GM12874 (cell line): Measurements from ENCODE around the gene TRMT10A.

Experiments used
- TF ChIP-seq, protein P1 (sequence below): IDR thresholded peaks from 2 replicates; pipeline ENCODE4 v1.5.1; 2011; ENCODE audit warnings: low read depth, mild to moderate bottlenecking, control low read depth, low read length, moderate library complexity; ENCODE audit not compliant: insufficient read depth

Gene TRMT10A

DNA sequence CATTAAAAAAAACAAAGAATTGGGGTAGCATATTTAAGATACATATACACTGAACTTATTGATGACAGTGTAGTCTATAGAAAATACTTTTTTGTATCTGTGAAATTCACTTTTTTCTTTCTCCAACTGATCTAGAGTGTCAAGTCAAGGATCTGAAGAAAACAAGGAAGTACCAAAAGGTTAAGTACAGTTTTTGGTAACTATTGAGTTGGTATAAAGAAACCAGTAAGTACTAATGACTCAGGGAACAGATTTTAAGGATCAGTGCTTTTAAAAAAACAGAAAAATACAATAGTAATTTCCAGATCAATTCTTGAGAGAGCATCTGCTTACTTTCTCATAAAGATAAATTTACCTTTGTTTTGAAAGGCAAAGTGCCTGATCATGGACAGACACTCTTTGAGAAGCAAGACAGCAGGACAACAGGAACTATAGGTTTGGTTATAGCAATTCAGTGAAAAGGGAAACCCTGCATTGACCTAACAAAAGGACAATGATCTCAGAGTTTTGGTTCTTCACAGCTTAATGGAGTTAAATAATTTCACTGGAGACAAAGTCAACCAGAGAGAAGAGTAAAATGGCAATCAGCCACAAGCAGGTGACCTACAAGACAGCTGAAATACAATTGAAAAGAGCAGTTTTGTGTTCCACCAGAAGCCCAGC is 23.4 kb downstream of the TRMT10A start:
- TF ChIP-seq, protein P1, sequence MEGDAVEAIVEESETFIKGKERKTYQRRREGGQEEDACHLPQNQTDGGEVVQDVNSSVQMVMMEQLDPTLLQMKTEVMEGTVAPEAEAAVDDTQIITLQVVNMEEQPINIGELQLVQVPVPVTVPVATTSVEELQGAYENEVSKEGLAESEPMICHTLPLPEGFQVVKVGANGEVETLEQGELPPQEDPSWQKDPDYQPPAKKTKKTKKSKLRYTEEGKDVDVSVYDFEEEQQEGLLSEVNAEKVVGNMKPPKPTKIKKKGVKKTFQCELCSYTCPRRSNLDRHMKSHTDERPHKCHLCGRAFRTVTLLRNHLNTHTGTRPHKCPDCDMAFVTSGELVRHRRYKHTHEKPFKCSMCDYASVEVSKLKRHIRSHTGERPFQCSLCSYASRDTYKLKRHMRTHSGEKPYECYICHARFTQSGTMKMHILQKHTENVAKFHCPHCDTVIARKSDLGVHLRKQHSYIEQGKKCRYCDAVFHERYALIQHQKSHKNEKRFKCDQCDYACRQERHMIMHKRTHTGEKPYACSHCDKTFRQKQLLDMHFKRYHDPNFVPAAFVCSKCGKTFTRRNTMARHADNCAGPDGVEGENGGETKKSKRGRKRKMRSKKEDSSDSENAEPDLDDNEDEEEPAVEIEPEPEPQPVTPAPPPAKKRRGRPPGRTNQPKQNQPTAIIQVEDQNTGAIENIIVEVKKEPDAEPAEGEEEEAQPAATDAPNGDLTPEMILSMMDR = no peak

DNA sequence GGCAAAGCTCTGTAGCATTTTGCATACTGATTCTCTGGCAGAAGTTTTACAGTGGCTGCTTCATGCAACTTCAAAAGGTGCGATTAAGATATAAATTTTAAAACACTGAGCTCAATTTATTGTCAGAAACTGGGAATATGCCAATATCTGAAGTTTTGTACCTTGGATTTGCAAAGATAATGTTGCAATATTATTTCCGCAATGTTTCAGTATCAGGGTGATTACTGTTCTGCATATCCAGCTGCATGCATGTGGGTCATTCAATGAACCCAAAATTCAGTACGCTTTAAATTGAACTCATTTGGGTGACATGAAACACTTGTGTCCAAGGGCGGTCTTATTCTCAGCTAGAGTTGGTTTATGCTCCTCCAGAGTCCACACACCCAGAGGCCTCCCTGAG is 26.2 kb downstream of the TRMT10A start:
- TF ChIP-seq, protein P1 = no peak

DNA sequence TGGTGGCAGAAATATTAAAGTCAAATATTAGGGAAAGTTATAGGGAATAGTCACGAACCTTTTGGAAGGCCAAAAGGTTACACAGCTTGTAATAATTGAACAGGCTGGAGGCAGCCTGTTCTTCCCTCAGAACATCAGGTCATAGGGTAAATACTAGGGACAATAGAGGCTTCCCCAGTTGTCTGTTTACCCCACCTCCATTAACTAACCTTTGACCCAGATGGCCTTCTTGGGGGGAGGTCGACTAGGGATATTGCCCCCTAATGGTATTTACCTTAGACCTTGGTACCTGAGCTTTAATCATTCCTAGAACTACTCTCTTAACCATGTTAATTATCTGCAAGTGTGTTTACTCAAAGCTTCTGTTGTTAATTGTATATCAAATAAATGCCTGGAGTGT is 27.0 kb downstream of the TRMT10A start:
- TF ChIP-seq, protein P1 = no peak

DNA sequence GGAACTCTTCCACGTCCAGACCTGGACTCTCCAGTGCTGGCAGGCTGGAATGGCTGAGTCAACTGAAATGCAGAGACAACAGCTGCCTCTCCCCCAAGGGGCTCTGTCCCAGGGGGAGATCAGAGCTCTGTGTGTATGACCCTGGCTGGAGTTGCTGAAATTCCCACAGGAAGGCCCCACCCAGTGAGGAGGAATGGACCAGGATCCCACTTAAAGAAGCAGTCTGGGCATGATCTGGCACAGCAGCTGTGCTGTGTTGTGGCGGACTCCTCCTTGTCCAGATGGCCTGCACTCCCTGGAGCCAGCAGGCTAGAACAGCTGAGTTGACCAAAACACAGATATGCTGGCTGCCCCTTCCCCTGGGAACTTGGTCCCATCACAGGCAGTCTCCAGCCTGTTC is 27.6 kb downstream of the TRMT10A start:
- TF ChIP-seq, protein P1 = no peak

DNA sequence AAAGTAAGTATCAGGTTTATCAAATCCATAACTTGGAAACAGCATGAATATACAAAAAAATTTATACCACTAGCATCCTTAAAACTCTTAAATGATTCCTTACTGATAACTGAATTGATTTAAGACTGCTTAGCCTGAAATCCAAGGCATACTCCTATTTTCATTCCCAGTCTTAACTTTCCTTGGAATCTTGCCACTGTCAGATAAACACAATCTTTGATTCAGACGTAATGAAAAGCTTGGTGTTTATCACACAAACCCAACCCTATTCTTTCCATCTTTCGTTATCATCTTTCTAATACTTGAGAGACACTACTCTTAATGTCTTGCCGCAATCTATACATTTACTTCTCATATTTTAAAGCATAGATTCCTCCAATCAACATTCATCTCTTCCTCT is 33.9 kb downstream of the TRMT10A start:
- TF ChIP-seq, protein P1 = no peak

DNA sequence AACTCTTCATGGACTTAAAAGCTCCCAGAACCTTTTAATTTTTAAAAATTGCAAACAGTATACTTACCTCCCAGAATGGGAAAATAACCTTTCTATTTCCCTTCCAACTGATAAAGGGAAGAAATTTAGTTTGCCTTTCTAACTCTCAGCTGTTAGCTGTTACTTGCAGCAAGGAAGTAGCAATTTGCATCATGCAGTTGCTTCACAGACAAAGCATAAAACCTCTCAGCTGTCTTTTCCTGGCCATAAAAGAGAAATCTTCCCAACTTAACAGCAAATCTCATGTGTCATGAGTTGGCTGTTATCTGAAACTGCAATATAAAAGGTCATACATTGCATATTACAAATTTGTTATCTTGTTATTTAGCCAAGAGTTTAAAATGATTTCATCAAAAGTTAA is 34.6 kb downstream of the TRMT10A start:
- TF ChIP-seq, protein P1 = no peak

DNA sequence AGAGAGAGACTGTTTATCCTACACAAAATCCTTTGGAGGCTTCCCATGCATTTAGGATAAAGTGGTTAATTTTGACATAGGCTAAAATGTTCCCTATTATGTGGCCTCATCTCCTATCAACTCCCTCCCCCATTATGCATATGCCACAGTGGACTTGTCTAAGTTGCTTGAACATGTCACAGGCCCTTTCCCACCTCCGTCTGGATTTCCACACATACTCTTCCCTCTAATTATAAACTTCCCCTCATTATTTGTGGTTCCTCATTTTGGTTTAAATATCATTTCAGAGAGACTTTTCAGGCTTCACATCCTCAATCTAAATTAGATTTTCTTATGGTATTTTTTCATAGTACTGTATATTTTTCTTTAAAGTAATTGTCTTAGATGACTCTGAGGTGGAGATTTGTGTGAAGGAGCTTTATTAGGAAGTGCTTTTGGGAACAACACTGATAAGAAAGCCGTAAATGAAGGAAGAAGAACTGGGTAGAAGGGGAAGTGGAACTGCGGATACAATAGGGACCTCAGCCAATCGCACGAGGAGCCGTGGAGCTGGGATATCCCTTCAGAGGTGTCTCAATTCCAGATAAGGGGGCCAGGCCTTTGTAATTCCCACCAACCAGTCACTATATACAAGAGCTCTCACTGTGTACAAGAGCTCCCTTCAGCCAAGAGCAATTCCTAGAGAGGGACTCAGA is 45.1 kb downstream of the TRMT10A start:
- TF ChIP-seq, protein P1 = no peak
